ENCODE data around the gene LCN6. TPM values are rescaled to one million over a fixed set of nuclear protein-coding genes. Genes with fewer than 3 reads are reported as not detected.
A peak's percentile ranks its signal among the peaks of the same experiment; 100 is the strongest.

Gene LCN6
- total and polyA plus RNA-seq, 10 of the 15 experiments (the other 5 are each of a cell fraction or from before 2014, with no cell fraction given) = not detected

DNA sequence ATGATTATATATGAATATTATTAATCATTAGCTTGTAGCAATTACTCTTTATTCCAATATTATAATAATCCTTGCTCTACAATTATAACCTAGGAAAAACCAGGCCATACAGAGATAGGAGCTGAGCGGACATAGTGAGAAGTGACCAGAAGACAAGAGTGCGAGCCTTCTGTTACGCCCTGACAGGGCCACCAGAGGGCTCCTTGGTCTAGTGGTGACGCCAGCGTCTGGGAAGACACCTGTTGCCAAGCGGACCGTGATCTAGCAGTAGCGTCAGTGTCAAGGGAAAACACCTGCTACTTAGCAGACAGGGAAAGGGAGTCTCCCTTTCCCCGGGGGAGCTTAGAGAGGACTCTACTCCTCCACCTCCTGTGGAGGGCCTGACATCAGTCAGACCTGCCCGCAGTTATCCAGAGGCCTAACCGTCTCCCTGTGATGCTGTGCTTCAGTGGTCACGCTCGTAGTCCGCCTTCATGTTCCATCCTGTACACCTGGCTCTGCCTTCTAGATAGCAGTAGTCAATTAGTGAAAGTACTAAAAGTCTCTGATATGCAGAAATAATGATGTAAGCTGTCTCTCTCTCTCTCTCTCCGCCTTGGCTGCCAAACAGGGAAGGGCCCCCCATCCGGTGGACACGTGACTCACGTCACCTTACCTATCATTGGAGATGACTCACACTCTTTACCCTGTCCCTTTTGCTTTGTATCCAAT is 18.2 kb upstream of the LCN6 start (continued):
- TF ChIP-seq, protein P1, sequence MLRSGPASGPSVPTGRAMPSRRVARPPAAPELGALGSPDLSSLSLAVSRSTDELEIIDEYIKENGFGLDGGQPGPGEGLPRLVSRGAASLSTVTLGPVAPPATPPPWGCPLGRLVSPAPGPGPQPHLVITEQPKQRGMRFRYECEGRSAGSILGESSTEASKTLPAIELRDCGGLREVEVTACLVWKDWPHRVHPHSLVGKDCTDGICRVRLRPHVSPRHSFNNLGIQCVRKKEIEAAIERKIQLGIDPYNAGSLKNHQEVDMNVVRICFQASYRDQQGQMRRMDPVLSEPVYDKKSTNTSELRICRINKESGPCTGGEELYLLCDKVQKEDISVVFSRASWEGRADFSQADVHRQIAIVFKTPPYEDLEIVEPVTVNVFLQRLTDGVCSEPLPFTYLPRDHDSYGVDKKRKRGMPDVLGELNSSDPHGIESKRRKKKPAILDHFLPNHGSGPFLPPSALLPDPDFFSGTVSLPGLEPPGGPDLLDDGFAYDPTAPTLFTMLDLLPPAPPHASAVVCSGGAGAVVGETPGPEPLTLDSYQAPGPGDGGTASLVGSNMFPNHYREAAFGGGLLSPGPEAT (IDR thresholded peaks at IDR 0.05; ENCODE audit: low read depth) = peak; percentile 35; the same call in 1 of the 2 replicates
- TF ChIP-seq MTA2 (IDR thresholded peaks at IDR 0.05; ENCODE audit: low read depth) (peak; percentile 66; the same call in 1 of the 2 replicates), SKIL (IDR thresholded peaks at IDR 0.05; ENCODE audit: low read depth, poor library complexity, severe bottlenecking) (peak; percentile 76), RAD51 (IDR thresholded peaks at IDR 0.05) (peak; percentile 97), JUNB (IDR thresholded peaks at IDR 0.05) (peak; percentile 65), ATF7 (IDR thresholded peaks at IDR 0.05; ENCODE audit: low read depth) (peak; percentile 95), CTCF (IDR thresholded peaks at IDR 0.05 in 2 of 3, conservative IDR thresholded peaks at IDR 0.05 in 1 of 3; ENCODE audit: control insufficient read depth in 2 of 3, extremely low read depth in 1 of 3, insufficient read depth in 1 of 3, low read depth in 3 of 3, low read length in 3 of 3) (peak; percentile 17 to 31 (median 22); a peak in 3 of 6 replicates), EED (IDR thresholded peaks at IDR 0.05; ENCODE audit: low read depth) (peak; percentile 86)
